ENCODE measurements around the gene DMRTA2. TPM values are rescaled to one million over a fixed set of nuclear protein-coding genes. Genes with fewer than 3 reads are reported as not detected.

The DMRTA2 gene
- total RNA-seq, 1 donor from 2014 or later: 7.4 TPM

DNA sequence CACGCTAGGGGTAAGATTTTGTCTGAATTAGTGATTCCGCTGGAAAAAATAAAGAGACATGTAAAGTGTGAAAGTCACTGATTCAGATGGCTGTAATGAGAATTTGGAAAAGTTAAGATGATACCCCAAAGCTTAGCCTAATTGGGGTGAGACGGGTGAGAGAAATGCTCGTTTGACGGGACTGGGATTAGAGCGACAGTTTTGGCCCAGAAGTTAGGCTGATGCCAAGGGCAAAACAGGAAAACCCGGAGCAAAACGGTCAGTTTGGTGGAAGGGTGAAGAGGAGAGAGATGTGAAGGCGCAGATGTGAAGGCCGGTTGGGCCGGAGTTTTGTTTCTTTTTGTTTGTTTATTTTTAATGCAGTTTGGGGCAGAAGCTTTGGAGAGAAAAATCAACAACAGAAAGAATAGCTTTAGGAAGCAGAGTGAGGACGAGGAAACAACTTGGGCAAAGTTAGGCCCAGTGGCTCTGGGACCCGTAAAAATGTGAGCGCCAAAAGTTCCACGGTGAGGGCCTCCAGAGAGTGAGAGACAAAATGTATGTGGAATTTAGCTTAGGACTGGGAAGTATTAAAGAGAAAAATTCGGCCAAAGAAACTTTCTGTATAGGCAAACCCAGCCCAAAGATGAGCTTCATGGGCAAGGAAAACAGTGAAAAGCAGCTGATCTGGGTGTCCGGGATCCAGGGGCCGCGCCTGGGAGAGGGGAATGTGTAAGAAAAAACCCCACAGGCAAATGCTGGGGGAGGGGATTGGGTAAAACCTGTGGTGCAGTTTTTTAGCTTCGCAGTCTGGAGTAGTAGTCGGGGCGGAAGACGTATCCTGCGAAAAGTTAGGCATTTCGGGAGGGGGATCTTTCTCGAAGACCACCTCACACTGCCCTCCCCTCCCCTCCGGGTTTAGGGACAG, 1.2 kb downstream of the DMRTA2 start:
- H3K36me3 ChIP-seq (ENCODE audit: control insufficient read depth, insufficient read depth, low read length): no peaks in the 10 kb centered on the region
- TF ChIP-seq, protein P1, sequence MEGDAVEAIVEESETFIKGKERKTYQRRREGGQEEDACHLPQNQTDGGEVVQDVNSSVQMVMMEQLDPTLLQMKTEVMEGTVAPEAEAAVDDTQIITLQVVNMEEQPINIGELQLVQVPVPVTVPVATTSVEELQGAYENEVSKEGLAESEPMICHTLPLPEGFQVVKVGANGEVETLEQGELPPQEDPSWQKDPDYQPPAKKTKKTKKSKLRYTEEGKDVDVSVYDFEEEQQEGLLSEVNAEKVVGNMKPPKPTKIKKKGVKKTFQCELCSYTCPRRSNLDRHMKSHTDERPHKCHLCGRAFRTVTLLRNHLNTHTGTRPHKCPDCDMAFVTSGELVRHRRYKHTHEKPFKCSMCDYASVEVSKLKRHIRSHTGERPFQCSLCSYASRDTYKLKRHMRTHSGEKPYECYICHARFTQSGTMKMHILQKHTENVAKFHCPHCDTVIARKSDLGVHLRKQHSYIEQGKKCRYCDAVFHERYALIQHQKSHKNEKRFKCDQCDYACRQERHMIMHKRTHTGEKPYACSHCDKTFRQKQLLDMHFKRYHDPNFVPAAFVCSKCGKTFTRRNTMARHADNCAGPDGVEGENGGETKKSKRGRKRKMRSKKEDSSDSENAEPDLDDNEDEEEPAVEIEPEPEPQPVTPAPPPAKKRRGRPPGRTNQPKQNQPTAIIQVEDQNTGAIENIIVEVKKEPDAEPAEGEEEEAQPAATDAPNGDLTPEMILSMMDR (IDR thresholded peaks at IDR 0.05; ENCODE audit: insufficient read depth, low read length, severe bottlenecking): no peak
- no peak overlapping the region for H3K4me3 ChIP-seq (ENCODE audit: low read depth, low read length)
- DNase-seq (ENCODE audit: low read depth): no peak
- no peak for FAIRE-seq
- peaks cover 52% of the 10 kb centered on the region for H3K27me3 ChIP-seq (ENCODE audit: control insufficient read depth, insufficient read depth, low read length)

DNA sequence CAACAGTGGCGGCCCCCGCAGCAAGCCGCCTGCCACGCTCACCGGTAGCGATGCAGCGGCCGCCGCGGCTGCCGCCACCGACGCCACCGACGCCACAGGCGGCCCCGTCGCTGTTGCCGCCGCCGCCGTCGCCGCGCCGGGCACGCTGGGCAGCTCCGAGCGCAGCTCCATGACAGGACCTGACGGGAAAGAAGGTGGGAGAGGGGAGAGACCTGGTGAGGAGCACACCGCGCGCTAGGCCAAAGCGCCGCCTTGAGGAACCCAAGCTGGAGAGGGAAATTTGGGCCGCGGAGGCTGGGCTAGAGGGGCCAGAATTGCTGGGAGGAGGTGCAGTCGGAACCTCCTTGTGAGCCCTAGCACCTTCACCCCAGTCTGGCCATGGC, 1.9 kb downstream of the DMRTA2 start:
- H3K4me3 ChIP-seq (ENCODE audit: low read depth, low read length): no peak overlapping the region
- FAIRE-seq (no peak), DNase-seq (ENCODE audit: low read depth) (no peak)
- H3K36me3 ChIP-seq (ENCODE audit: control insufficient read depth, insufficient read depth, low read length): no peaks in the 10 kb centered on the region
- peaks cover 56% of the 10 kb centered on the region for H3K27me3 ChIP-seq (ENCODE audit: control insufficient read depth, insufficient read depth, low read length)
- TF ChIP-seq, protein P1 (IDR thresholded peaks at IDR 0.05; ENCODE audit: insufficient read depth, low read length, severe bottlenecking): no peak

DNA sequence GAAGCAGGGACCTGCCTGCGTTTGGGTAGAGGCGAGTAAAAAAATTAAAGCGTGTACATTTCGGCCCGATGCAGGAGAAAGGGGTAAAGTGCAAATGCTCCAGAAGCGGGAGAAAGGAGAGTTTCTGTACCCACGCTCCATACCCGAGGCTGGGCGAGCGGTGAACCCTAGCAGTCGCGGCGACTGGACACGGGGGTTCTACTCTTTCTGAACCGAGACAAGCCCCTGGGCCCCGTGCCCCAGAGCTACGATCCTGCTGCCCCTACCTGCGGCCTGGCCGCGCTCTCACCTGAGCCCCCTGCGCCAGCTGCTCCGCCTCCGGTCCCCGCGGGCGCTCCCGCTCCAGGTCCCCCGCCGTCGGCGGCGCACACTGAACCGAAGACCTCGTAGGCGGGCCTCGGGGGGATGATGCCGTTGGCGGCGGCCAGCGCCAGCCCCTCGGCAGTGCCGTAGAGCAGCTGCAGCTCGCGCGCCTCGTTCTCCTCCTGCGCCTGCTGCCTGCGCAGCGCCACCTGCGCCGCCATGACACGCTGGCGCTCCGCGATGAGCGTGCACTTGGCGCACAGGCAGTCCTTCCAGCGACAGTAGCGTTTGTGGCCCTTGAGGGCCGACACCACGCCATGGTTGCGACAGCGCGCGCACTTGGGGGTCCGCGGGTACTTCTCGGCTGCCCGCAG, 2.4 kb downstream of the DMRTA2 start:
- no peak for DNase-seq (ENCODE audit: low read depth)
- H3K4me3 ChIP-seq (ENCODE audit: low read depth, low read length): no peak overlapping the region
- H3K36me3 ChIP-seq (ENCODE audit: control insufficient read depth, insufficient read depth, low read length): no peaks in the 10 kb centered on the region
- no peak for FAIRE-seq
- TF ChIP-seq, protein P1 (IDR thresholded peaks at IDR 0.05; ENCODE audit: insufficient read depth, low read length, severe bottlenecking): no peak
- H3K27me3 ChIP-seq (ENCODE audit: control insufficient read depth, insufficient read depth, low read length): peaks cover 54% of the 10 kb centered on the region

DNA sequence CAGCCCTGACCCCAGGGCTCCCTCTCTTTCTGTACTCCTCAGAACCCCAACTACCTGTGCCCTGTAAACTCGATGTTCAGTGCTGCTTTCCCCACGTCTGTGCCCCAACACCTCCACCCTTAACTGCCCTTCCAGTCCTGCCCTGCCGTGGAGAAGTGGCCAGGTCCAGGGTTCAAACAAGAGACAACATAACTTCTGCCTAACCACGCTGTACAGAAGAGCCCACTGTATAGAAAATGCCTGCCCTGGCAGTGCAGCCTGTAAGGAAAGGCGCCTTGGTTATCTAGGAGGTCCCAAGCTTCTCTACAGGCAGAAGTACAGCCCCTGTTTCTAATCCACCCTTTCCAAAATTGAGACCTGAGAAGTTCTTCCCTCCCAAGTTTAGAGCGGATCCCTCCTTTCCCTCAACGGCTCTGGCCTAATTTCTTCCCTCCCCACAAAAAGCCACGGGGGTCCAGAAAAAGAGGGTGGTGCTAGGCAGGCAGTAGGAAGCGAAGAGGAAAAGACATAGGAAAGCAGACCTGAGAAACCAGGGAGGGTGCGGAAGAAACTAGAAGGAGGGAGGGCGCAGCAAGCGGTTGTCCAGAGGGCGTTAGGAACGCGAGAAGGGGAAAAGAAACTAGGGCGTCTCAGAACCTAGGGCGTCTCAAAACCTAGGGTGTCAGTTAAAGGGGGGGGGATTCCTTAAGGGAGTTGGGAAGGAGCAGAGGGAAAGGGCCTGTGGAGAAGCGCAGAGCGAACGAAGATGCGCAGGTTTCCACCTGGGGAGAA, 3.2 kb downstream of the DMRTA2 start:
- DNase-seq (ENCODE audit: low read depth) (no peak), FAIRE-seq (no peak)
- TF ChIP-seq, protein P1 (IDR thresholded peaks at IDR 0.05; ENCODE audit: insufficient read depth, low read length, severe bottlenecking): no peak
- Histone ChIP-seq H3K27me3 (ENCODE audit: control insufficient read depth, insufficient read depth, low read length) (peaks cover 48% of the 10 kb centered on the region), H3K4me3 (ENCODE audit: low read depth, low read length) (no peak overlapping the region), H3K36me3 (ENCODE audit: control insufficient read depth, insufficient read depth, low read length) (no peaks in the 10 kb centered on the region)

DNA sequence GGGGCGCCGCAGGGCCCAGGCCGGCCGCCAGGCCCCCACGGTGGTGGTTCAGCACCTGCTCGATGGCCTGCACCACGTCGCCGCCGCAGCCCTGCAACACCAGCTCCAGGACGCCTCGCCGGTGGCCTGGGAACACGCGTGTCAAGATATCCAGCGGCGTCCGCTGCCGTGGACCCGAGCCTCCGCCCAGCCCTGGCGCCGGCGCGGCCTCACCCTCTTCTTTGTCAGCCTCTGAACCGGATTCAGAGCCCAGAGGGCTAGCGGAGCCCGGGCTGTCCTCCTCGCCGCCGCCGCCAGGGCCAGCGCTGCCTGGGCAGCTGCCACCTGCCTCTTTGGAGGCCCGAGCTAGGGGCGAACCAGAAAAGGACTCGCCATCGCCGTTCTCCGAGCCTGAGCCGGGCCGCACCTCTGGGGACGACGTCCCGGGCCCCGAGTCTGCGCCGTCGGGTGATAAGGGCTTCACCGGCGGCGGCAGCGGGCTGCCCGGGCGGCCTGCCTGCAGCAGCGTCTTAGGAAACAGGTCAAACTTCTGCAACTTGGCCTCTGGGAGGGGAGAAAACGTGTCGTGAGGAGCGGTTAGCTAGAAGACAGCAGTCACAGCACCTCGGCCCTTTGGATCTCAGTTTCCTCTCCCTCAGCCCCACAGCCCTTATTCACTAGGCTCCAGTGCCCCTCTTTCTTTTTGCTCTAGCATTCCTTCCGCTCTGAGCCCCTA, 3.9 kb downstream of the DMRTA2 start:
- peaks cover 43% of the 10 kb centered on the region for H3K27me3 ChIP-seq (ENCODE audit: control insufficient read depth, insufficient read depth, low read length)
- no peak for FAIRE-seq
- H3K36me3 ChIP-seq (ENCODE audit: control insufficient read depth, insufficient read depth, low read length): no peaks in the 10 kb centered on the region
- H3K4me3 ChIP-seq (ENCODE audit: low read depth, low read length): no peak overlapping the region
- TF ChIP-seq, protein P1 (IDR thresholded peaks at IDR 0.05; ENCODE audit: insufficient read depth, low read length, severe bottlenecking): no peak
- DNase-seq (ENCODE audit: low read depth): no peak
